ENCODE data around the gene HAUS2.

- TF ChIP-seq, protein P1, sequence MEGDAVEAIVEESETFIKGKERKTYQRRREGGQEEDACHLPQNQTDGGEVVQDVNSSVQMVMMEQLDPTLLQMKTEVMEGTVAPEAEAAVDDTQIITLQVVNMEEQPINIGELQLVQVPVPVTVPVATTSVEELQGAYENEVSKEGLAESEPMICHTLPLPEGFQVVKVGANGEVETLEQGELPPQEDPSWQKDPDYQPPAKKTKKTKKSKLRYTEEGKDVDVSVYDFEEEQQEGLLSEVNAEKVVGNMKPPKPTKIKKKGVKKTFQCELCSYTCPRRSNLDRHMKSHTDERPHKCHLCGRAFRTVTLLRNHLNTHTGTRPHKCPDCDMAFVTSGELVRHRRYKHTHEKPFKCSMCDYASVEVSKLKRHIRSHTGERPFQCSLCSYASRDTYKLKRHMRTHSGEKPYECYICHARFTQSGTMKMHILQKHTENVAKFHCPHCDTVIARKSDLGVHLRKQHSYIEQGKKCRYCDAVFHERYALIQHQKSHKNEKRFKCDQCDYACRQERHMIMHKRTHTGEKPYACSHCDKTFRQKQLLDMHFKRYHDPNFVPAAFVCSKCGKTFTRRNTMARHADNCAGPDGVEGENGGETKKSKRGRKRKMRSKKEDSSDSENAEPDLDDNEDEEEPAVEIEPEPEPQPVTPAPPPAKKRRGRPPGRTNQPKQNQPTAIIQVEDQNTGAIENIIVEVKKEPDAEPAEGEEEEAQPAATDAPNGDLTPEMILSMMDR (IDR thresholded peaks at IDR 0.05), result no peak
- TF ChIP-seq EZH2 (IDR thresholded peaks at IDR 0.05) (no peak), EZH2phosphoT487 (IDR thresholded peaks at IDR 0.05) (no peak)
These were observed 44.8 kb upstream of the HAUS2 start for GRCh38 chr15:42503825-42504224.

Data from neural progenitor cell (in vitro differentiated cells).